Stimulated activated naive CD8-positive, alpha-beta T cell treated with anti-CD3 and anti-CD28 coated beads, Interleukin-15, Interleukin-2, amounts not matched to agents 100 U/mL and 50 U/mL, for 24 hours (primary cell): Measurements from ENCODE around the gene CACNA1S.

Source experiments
- ATAC-seq: fragments of 150-1000 bp; cut with Tn5 transposase; one replicate; pipeline ENCODE4 v1.10.0; 2021
- DNase-seq: peaks from one replicate; pipeline ENCODE4 v3.0.0; 2021

Gene CACNA1S

DNA sequence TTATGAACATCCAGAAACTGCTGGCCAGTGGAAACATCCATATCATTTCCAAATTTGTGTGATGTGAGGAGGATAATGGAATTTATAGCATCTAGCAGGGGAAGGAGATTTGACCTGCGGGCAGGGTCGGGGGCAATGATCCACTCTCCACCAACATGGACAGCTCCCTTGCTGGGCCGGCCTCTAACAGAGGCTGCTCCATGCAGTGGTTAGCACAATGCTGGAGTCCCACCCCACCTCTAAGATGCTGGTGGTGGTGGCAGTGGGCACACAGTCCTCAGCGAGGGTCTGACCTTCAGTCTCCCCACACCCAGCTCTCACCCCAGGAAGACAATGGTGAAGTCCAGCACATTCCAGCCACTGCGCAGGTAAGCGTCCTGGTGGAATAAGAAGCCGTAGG lies 18.7 kb downstream of the CACNA1S start:
- DNase-seq (no peak), ATAC-seq (no peak)

DNA sequence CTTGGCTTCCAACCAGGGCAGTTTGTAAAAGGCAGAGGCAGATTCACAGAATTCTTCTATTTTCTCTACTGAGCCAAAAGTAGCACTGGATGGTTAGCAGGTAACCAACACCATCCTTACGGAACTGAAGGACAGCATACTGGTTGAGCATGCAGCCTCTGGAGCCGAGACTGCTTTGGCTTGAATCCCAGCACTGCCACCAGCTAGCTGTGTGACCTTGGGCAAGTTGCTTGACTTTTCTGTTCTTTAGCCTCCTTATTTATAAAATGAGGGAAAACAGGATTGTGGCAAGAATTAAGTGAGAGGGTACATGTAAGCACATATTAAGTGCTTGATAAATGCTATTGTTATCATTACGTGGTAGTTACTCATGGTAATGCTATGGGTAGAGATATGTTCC lies 19.5 kb downstream of the CACNA1S start:
- ATAC-seq (no peak), DNase-seq (no peak)

GRCh38 chr1:201091256-201091655 lies 21.0 kb downstream of the CACNA1S start:
- ATAC-seq (no peak), DNase-seq (no peak)

- no peak for ATAC-seq
- no peak for DNase-seq
These were observed 21.7 kb downstream of the CACNA1S start for GRCh38 chr1:201090541-201090940.

DNA sequence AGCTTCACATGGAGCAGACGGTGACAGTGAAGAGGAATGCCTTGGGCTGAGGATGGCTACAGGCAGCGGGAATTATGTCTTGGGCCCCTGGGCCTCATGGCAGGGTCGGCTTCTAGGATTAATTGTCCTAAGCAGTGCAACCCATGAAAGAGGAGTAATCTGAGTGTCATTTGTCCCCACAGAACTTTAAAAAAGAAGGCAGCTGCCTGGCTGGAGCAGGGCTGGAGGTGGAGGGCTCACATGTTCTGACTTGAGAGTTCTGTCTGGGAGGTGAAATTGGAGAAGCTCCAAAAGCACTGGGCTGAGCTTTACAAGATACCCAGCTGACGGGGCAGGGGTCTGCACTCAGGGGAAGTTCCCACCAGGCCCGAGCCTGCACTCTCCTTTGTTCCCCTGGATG lies 22.6 kb downstream of the CACNA1S start:
- no peak for ATAC-seq
- DNase-seq, result no peak

DNA sequence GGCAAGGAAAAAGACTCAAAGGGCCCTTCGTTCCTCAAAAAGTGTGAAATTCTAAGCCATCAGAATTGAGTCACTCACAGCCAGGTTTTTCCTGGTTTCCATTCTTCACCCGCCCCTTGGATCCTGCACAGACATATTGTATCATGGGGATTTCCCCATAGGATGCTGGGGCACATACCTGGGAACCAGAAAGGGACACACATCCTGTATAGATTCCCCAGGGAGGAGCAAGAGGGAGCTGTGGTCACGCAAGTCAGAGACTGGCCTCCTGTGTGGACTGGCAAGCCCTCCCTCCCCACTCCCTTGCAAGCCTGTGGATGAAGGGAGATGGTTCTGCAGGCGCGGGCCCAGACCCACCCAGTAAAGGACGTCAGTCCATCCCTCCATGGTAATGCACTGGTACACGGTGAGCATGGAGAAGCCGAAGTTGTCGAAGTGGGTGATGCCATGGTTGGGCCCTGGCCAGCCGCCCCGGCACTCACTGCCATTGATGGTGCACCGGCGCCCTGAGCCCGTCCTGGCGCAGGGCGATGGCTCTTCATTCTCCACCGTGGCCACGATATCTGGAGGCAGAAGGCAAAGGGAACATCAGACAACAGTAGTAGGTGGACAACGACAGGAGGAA lies 23.2 kb downstream of the CACNA1S start:
- no peak for DNase-seq
- no peak for ATAC-seq

GRCh38 chr1:201088395-201088794 lies 23.8 kb downstream of the CACNA1S start:
- no peak for DNase-seq
- ATAC-seq, result no peak

DNA sequence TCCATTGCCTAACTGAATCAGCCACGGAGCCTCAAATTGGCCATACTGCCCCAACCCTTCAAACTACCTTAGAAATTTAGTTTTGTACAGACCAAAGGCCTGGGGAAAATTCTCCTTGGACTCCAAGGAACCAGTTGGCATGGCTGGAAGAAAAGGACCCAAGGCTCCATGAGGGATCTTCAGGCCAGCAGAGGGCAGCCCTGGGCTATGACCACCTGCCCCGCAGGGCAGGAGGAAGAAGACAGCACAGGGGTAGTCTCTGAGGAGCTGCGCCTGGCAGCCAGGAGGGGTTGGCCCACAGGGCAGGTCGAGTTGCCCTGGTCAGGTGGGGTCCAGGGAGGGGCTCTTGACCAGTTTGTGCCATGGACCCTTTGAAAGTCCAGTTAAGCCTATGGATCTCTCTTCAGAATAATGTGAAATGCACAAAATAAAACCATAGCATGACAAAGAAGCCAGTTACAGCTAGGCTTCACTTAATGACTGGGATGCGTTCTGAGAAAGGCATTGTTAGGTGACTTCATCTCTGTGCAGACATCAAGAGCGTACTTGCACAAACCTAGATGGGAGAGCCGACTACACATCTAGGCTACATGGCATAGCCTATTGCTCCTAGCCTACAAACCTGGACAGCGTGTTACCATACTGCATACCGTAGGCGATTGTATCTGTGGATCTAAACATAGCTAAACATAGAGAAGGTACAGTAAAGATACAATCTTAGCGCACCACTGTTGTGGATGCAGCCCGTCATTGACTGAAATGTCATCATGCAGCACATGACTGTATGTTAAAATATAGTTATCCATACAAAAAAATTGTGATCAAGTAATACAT lies 26.1 kb downstream of the CACNA1S start:
- ATAC-seq, result peak; percentile 74

GRCh38 chr1:201084295-201084694 lies 27.9 kb downstream of the CACNA1S start:
- no peak for ATAC-seq
- DNase-seq, result no peak

More for the DNA sequence above, 26.1 kb downstream of the CACNA1S start:
- peak; percentile 57 for DNase-seq

DNA sequence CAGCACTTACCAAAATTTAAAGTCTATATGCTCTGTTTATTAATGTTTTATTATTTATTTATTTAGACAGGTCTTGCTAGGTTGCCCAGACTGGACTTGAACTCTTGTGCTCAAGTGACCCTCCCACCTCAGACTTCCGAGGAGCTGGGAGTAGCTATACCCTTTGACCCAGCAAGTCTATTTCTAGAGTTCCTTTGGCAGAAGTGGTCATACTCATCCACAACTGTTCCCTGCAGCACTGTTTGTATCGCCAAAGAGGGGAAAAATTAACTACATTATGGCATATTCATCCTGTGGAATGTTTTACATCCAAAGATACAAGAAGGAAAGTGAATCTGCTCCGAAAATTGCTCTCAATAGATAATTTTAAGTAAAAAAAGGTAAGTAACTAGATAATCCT lies 28.5 kb downstream of the CACNA1S start:
- no peak for ATAC-seq
- no peak for DNase-seq

DNA sequence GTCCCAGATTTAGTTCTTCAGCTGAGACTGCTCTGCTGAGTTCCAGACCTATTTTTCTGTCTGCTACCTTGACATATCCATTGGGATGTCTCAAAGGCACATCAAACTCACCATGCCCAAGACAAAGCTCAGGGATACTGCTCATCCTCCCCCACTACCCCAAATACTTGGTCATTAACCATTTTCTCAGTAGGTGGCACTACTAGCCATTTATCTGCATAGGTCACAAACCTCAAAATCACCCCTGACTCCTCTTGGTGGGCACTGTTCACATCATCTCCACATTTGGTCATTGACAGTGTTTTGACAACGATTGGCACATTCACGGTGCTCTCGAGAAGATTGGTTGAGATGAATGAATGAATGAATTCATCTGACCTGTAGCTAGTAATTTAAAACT lies 32.1 kb downstream of the CACNA1S start:
- DNase-seq, result no peak
- no peak for ATAC-seq

DNA sequence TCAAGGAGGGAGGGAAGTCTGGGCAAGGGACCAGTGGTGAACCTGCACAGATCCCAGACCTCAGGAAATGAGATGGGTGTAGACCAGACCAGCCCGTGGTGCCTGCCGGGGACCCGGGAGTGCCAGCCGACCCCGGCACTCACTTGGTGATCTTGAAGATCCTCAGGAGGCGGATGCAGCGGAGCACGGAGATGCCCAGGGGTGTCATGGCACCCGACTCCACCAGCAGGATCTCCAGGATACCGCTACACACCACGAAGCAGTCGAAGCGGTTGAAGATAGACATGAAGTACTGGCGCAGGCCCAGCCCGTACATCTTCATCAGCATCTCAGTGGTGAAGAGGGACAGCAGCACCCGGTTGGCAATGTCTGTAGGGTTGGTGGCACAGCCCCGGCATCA lies 34.5 kb downstream of the CACNA1S start:
- ATAC-seq, result no peak
- DNase-seq, result no peak

- no peak for ATAC-seq
- DNase-seq, result no peak
These were observed 35.1 kb downstream of the CACNA1S start for GRCh38 chr1:201077116-201077515.

DNA sequence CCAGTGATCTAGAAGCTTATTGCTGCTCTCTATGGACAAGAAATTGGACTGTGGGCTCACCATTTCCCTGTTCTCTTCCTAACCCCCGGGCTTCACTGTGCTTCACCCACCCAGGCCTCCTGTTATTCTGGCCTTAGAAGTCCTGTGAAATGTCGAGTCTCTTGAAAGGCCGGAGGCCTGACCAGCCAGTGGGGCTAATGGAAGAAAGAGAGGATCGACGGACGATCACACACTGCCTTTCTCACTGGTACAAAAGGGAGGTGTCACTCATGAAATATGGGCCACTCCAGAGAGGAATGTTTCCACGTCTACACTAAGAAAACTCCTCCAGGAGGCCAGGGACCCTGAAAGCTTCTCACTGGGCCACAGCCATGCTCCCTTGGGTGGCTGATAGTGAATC lies 36.1 kb downstream of the CACNA1S start:
- ATAC-seq, result no peak
- DNase-seq, result no peak

GRCh38 chr1:201074018-201074417 lies 38.2 kb downstream of the CACNA1S start:
- ATAC-seq (no peak), DNase-seq (no peak)

GRCh38 chr1:201072922-201073321 lies 39.3 kb downstream of the CACNA1S start:
- ATAC-seq (no peak), DNase-seq (no peak)

DNA sequence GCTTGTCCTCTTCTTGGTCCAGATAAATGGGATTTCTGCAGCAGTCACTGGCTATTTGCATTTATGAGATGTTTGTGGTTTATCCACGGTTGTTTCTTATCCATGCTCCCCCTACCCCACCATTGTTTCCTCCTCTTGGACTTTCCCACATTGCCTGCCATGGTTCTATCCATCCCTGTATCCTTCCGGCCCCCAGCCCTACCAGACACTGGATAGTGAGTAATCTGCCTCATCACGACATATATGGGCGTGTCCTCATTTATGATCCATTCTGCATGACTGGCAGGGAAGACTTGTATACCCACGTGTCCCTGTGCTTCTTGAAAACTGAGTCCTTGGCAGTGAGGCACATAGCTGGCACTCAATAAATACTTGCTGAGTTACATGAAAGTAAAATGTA lies 40.1 kb downstream of the CACNA1S start:
- DNase-seq, result no peak
- ATAC-seq, result no peak

DNA sequence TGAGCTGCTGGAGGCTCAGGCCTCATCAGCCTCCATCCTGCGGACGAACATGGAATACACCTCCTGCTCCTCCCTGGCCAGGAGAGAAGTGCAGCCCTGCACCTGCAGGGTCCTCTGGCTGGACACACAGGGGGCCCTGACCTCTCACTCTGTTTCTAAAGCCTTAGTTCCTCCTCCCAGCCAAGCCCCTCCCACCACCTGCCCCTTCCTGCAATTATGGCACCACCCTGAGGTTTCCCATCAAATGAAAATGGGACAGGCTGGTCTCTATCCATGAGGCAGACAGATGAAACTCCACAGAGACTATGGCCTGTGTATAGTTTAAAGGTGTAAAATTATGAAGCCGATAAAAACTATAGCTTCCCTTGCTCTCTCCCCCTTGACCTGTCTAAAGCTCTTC lies 42.6 kb downstream of the CACNA1S start:
- ATAC-seq, result no peak
- no peak for DNase-seq

- DNase-seq (no peak), ATAC-seq (no peak)
These were observed 43.2 kb downstream of the CACNA1S start for GRCh38 chr1:201068976-201069375.

- DNase-seq (no peak), ATAC-seq (no peak)
These were observed 45.2 kb downstream of the CACNA1S start for GRCh38 chr1:201066986-201067385.

GRCh38 chr1:201065686-201066085 lies 46.5 kb downstream of the CACNA1S start:
- no peak for ATAC-seq

DNA sequence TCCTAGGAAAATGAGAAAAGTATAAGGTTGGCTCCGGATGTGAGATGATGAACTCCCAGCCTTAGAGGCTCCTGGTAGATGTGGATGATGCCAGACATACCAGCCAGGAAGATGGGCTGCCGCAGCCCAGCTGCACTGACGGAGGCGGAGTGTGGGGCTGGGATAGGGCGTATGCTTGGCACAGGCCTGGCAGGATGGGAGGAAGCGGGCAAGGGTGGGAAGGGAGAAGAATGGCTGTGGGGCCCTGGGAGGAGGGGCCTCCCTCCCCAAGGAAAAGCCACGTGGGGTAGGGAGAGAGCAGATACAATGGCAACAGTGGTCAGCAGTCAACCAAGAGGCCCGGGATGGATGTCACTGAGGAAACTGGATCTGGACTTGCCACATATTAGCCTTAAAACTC lies 47.4 kb downstream of the CACNA1S start:
- ATAC-seq, result no peak
- DNase-seq, result no peak

More at GRCh38 chr1:201065686-201066085, 46.5 kb downstream of the CACNA1S start:
- no peak for DNase-seq

DNA sequence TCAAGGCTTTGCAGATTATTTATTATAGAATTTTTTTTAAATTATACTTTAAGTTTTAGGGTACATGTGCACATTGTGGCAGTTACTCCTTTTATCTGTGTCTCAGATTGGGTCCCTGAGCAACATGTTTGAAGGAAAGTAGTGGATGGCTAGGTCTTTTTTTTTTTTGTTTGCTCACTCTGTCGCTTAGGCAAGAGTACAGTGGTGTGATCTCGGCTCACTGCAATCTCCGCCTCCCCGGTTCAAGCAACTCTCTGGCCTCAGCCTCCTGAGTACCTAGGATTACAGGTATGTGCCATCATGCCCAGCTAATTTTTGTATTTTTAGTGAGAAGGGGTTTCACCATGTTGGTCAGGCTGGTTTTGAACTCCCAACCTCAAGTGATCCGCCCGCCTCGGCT lies 49.1 kb downstream of the CACNA1S start:
- no peak for DNase-seq
- ATAC-seq, result no peak

GRCh38 chr1:201062511-201063091 lies 49.6 kb downstream of the CACNA1S start:
- ATAC-seq, result no peak
- no peak for DNase-seq
